Measurements from ENCODE around the gene CPNE7. TPM values are rescaled to one million over a fixed set of nuclear protein-coding genes. Genes with fewer than 3 reads are reported as not detected.

The CPNE7 gene
- total and polyA plus RNA-seq, 9 of the 15 experiments (the other 6 are each of a cell fraction or from before 2014, with no cell fraction given) = 0.30 to 73.4 (median 32.7) TPM

DNA sequence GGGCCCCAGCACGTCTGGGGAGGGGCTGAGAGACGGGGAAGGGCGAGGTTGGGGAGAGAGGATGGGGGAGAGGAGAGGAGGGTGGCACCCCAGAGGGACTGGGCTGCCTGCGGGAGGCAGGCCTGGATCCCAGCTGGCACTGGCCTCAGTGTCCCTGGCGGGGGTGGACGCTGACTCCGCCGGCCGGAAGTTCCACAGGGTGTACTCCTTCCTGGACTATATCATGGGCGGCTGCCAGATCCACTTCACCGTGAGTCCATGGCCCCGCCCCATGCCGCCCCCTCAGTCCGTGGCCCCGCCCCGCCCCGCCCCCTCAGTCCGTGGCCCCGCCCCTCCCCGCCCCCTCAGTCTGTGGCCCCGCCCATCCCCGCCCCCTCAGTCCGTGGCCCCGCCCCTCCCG lies 11.3 kb downstream of the CPNE7 start:
- no peak overlapping the region for H3K4me2 ChIP-seq (ENCODE audit: insufficient read depth, low read length)
- no peak overlapping the region for H3K9ac ChIP-seq (ENCODE audit: insufficient read depth in 1 of 2, low read depth in 2 of 2, low read length in 2 of 2)
- in situ Hi-C loops (cut with MboI) (no loop called here), intact Hi-C loops (cut with micrococcal nuclease) (no loop called here)
- H3K27me3 ChIP-seq (ENCODE audit: control insufficient read depth in 2 of 2, insufficient read depth in 2 of 2, low read length in 2 of 2) = no peaks in the 10 kb centered on the region
- ChIA-PET CTCF (ENCODE audit: low intra/inter-chr PET ratio) (no interaction called here), POLR2A (no interaction called here)
- no peaks in the 10 kb centered on the region for H4K20me1 ChIP-seq (replicated peaks; ENCODE audit: control insufficient read depth, insufficient read depth, low read length)
- H2AFZ ChIP-seq (ENCODE audit: low read depth, low read length) = no peak overlapping the region
- peaks cover 4% of the 10 kb centered on the region; the same call in 1 of the 3 replicates for H3K79me2 ChIP-seq (ENCODE audit: control insufficient read depth, insufficient read depth, low read length)
- BruUV-seq (replicated peaks) = no TSS peak
- peaks cover 17% of the 10 kb centered on the region for H3K9me3 ChIP-seq (replicated peaks; ENCODE audit: control insufficient read depth, insufficient read depth, low read depth, low read length)
- H3K27ac ChIP-seq (ENCODE audit: extremely low read depth, low read depth, low read length) = peak overlapping the region; percentile 79; the same call in 2 of the 3 replicates
- 62% methylated on average over 5 of the region's 25 CpGs for WGBS (ENCODE audit: insufficient coverage, low coverage, missing lambda C conversion rate)
- peak; percentile 93 for ATAC-seq
- no peaks in the 10 kb centered on the region for H3K9me1 ChIP-seq (ENCODE audit: control insufficient read depth, insufficient read depth, low read length)
- peak; percentile 72 to 89 (median 87) for DNase-seq (ENCODE audit: extremely low read depth in 1 of 4, low spot score in 3 of 4)
- H3K4me3 ChIP-seq = no peak overlapping the region
- FAIRE-seq = no peak
- H3K4me1 ChIP-seq (replicated peaks in 1 of 2; ENCODE audit: control insufficient read depth in 2 of 2, insufficient read depth in 2 of 2, low read length in 2 of 2) = peaks cover 0 to 61% of the 10 kb centered on the region in 2 experiments; a peak in 2 of 5 replicates
- peaks cover 81% of the 10 kb centered on the region; the same call in 2 of the 3 replicates for H3K36me3 ChIP-seq (ENCODE audit: control insufficient read depth, insufficient read depth, low read length)
- peak; percentile 54 to 63; a peak in 2 of 4 replicates for TF ChIP-seq TRIM24 (IDR thresholded peaks at IDR 0.05)
- no peak for TF ChIP-seq SAP30 (IDR thresholded peaks at IDR 0.05; ENCODE audit: borderline replicate concordance, insufficient read depth, low read depth, low read length, poor library complexity, severe bottlenecking)
- 0 out of 2 replicates have a peak, but pooled peaks have one; percentile 32 for TF ChIP-seq GABPB1 (CRISPR knock-in tag; IDR thresholded peaks at IDR 0.05)
- no peak for TF ChIP-seq RCOR1 (IDR thresholded peaks at IDR 0.05; ENCODE audit: borderline replicate concordance in 1 of 2, low read depth in 2 of 2, low read length in 2 of 2)
- TF ChIP-seq ARNT (IDR thresholded peaks at IDR 0.05) = 0 out of 4 replicates have a peak, but pooled peaks of 1 of the 2 experiments have one; percentile 31
- TF ChIP-seq REST (IDR thresholded peaks at IDR 0.05; ENCODE audit: borderline replicate concordance) = no peak
- TF ChIP-seq REST (CRISPR knock-in tag; IDR thresholded peaks at IDR 0.05; ENCODE audit: low read depth) = no peak
- TF ChIP-seq PHF20 (IDR thresholded peaks at IDR 0.05; ENCODE audit: partially characterized antibody) = peak; percentile 64
- TF ChIP-seq NFIC (IDR thresholded peaks at IDR 0.05) = peak; percentile 46
- TF ChIP-seq MEF2D (tag; conservative IDR thresholded peaks at IDR 0.05; ENCODE audit: low read depth) = no peak

All from K562 (cell line).